ENCODE measurements around the gene FAM107B. TPM values are rescaled to one million over a fixed set of nuclear protein-coding genes. Genes with fewer than 3 reads are reported as not detected.
"Not testable (repeated sequence)": the region's sequence is repeated elsewhere in the genome, so short reads cannot be mapped to it uniquely, and the experiment has no call there.

Gene FAM107B
- polyA plus RNA-seq, 6 donors from 2014 or later, result 112 to 259 (median 159) TPM

GRCh38 chr10:14709344-14709743, 65.4 kb downstream of the FAM107B start:
- H3K27ac Mint-ChIP-seq, result peak overlapping the region in 2 of 6 donors; percentile 21 to 85
- H3K9me3 Mint-ChIP-seq; DNase-seq; H3K4me3 Mint-ChIP-seq; H3K36me3 Mint-ChIP-seq; H3K27me3 Mint-ChIP-seq; ATAC-seq (ENCODE audit: low read depth in 2 of 2): not testable (repeated sequence)
- peaks cover 6 to 20% (median 14%) of the 10 kb centered on the region in 3 donors for H3K4me1 Mint-ChIP-seq

GRCh38 chr10:14707481-14707880, 67.2 kb downstream of the FAM107B start:
- H3K4me3 Mint-ChIP-seq, result no peak overlapping the region
- no peaks in the 10 kb centered on the region for H3K27me3 Mint-ChIP-seq
- no peaks in the 10 kb centered on the region for H3K9me3 Mint-ChIP-seq

GRCh38 chr10:14705548-14706230, 69.0 kb downstream of the FAM107B start:
- DNase-seq (peak; percentile 44), ATAC-seq (ENCODE audit: low read depth in 2 of 2) (peak; percentile 92 to 98)
- Mint-ChIP-seq H3K4me1 (peaks cover 6 to 15% (median 14%) of the 10 kb centered on the region in 3 donors), H3K27me3 (no peaks in the 10 kb centered on the region), H3K36me3 (no peaks in the 10 kb centered on the region), H3K9me3 (no peaks in the 10 kb centered on the region), H3K27ac (no peak overlapping the region), H3K4me3 (peak overlapping the region in 5 of 8 donors; percentile 0 to 76 (median 25))

More at GRCh38 chr10:14707481-14707880, 67.2 kb downstream of the FAM107B start:
- DNase-seq (no peak), ATAC-seq (ENCODE audit: low read depth in 2 of 2) (no peak)
- peaks cover 6 to 15% (median 14%) of the 10 kb centered on the region in 3 donors for H3K4me1 Mint-ChIP-seq
- peak overlapping the region in 2 of 6 donors; percentile 2 to 62 for H3K27ac Mint-ChIP-seq
- H3K36me3 Mint-ChIP-seq, result no peaks in the 10 kb centered on the region

- Mint-ChIP-seq H3K4me1 (peaks cover 10 to 15% (median 14%) of the 10 kb centered on the region in 3 donors), H3K9me3 (peaks cover 0 to 7% (median 0%) of the 10 kb centered on the region in 7 donors), H3K36me3 (no peaks in the 10 kb centered on the region), H3K4me3 (no peak overlapping the region), H3K27me3 (no peaks in the 10 kb centered on the region), H3K27ac (no peak overlapping the region)
- ATAC-seq (ENCODE audit: low read depth in 2 of 2), result no peak
- DNase-seq, result no peak
Measured at GRCh38 chr10:14703631-14704001, 71.1 kb downstream of the FAM107B start.

GRCh38 chr10:14701466-14701865, 73.2 kb downstream of the FAM107B start:
- Mint-ChIP-seq H3K36me3 (no peaks in the 10 kb centered on the region), H3K4me1 (peaks cover 15 to 25% (median 18%) of the 10 kb centered on the region in 3 donors), H3K9me3 (peaks cover 0 to 7% (median 0%) of the 10 kb centered on the region in 7 donors), H3K27me3 (no peaks in the 10 kb centered on the region), H3K27ac (no peak overlapping the region), H3K4me3 (no peak overlapping the region)
- no peak for DNase-seq
- no peak for ATAC-seq (ENCODE audit: low read depth in 2 of 2)

GRCh38 chr10:14700546-14700945, 74.2 kb downstream of the FAM107B start:
- Mint-ChIP-seq H3K4me3 (peak overlapping the region in 1 of 8 donors; percentile 29), H3K9me3 (peaks cover 0 to 7% (median 0%) of the 10 kb centered on the region in 7 donors), H3K27ac (peak overlapping the region in 1 of 6 donors; percentile 66), H3K27me3 (no peaks in the 10 kb centered on the region), H3K4me1 (peaks cover 18 to 21% (median 20%) of the 10 kb centered on the region in 3 donors), H3K36me3 (no peaks in the 10 kb centered on the region)
- DNase-seq (no peak), ATAC-seq (ENCODE audit: low read depth in 2 of 2) (no peak)

GRCh38 chr10:14699482-14699881, 75.2 kb downstream of the FAM107B start:
- no peak overlapping the region for H3K4me3 Mint-ChIP-seq
- H3K27me3 Mint-ChIP-seq, result no peaks in the 10 kb centered on the region
- ATAC-seq (ENCODE audit: low read depth in 2 of 2) (no peak), DNase-seq (no peak)
- peaks cover 0 to 7% (median 0%) of the 10 kb centered on the region in 7 donors for H3K9me3 Mint-ChIP-seq
- no peaks in the 10 kb centered on the region for H3K36me3 Mint-ChIP-seq
- H3K27ac Mint-ChIP-seq, result peak overlapping the region in 1 of 6 donors; percentile 65
- H3K4me1 Mint-ChIP-seq, result peaks cover 16 to 20% (median 18%) of the 10 kb centered on the region in 3 donors

- Mint-ChIP-seq H3K36me3 (no peaks in the 10 kb centered on the region), H3K27ac (no peak overlapping the region), H3K9me3 (peaks cover 0 to 7% (median 0%) of the 10 kb centered on the region in 7 donors), H3K4me1 (peaks cover 16 to 25% (median 18%) of the 10 kb centered on the region in 3 donors), H3K4me3 (no peak overlapping the region), H3K27me3 (no peaks in the 10 kb centered on the region)
- DNase-seq, result no peak
- ATAC-seq (ENCODE audit: low read depth in 2 of 2), result no peak
Measured at GRCh38 chr10:14698829-14699170, 75.9 kb downstream of the FAM107B start.

- peak overlapping the region in 1 of 6 donors; percentile 20 for H3K27ac Mint-ChIP-seq
- no peaks in the 10 kb centered on the region for H3K36me3 Mint-ChIP-seq
- peaks cover 0 to 7% (median 0%) of the 10 kb centered on the region in 7 donors for H3K9me3 Mint-ChIP-seq
Measured at GRCh38 chr10:14698111-14698828, 76.4 kb downstream of the FAM107B start.

GRCh38 chr10:14697281-14697680, 77.4 kb downstream of the FAM107B start:
- Mint-ChIP-seq H3K9me3 (peaks cover 0 to 7% (median 0%) of the 10 kb centered on the region in 7 donors), H3K27ac (peak overlapping the region in 1 of 6 donors; percentile 12), H3K4me3 (no peak overlapping the region), H3K27me3 (no peaks in the 10 kb centered on the region), H3K36me3 (no peaks in the 10 kb centered on the region), H3K4me1 (peaks cover 16 to 28% (median 18%) of the 10 kb centered on the region in 3 donors)
- ATAC-seq (ENCODE audit: low read depth in 2 of 2) (no peak), DNase-seq (no peak)

More at GRCh38 chr10:14698111-14698828, 76.4 kb downstream of the FAM107B start:
- Mint-ChIP-seq H3K4me1 (peaks cover 16 to 28% (median 18%) of the 10 kb centered on the region in 3 donors), H3K27me3 (no peaks in the 10 kb centered on the region), H3K4me3 (no peak overlapping the region)
- no peak for ATAC-seq (ENCODE audit: low read depth in 2 of 2)
- no peak for DNase-seq

GRCh38 chr10:14696821-14697220, 77.9 kb downstream of the FAM107B start:
- H3K36me3 Mint-ChIP-seq, result no peaks in the 10 kb centered on the region
- no peak overlapping the region for H3K27ac Mint-ChIP-seq
- ATAC-seq (ENCODE audit: low read depth in 2 of 2), result no peak
- H3K27me3 Mint-ChIP-seq, result no peaks in the 10 kb centered on the region
- DNase-seq, result no peak
- no peak overlapping the region for H3K4me3 Mint-ChIP-seq
- H3K9me3 Mint-ChIP-seq, result peaks cover 0 to 7% (median 0%) of the 10 kb centered on the region in 7 donors
- peaks cover 16 to 28% (median 18%) of the 10 kb centered on the region in 3 donors for H3K4me1 Mint-ChIP-seq

GRCh38 chr10:14695847-14696480, 78.7 kb downstream of the FAM107B start:
- Mint-ChIP-seq H3K27me3 (no peaks in the 10 kb centered on the region), H3K4me3 (no peak overlapping the region), H3K4me1 (peaks cover 16 to 28% (median 18%) of the 10 kb centered on the region in 3 donors), H3K36me3 (no peaks in the 10 kb centered on the region), H3K9me3 (peaks cover 0 to 7% (median 0%) of the 10 kb centered on the region in 7 donors), H3K27ac (peak overlapping the region in 2 of 6 donors; percentile 45 to 81)
- DNase-seq (peak; percentile 19), ATAC-seq (ENCODE audit: low read depth in 2 of 2) (peak; percentile 80 to 88)

- Mint-ChIP-seq H3K27ac (no peak overlapping the region), H3K36me3 (no peaks in the 10 kb centered on the region), H3K9me3 (no peaks in the 10 kb centered on the region), H3K27me3 (no peaks in the 10 kb centered on the region), H3K4me1 (peaks cover 20 to 28% (median 20%) of the 10 kb centered on the region in 3 donors), H3K4me3 (no peak overlapping the region)
- DNase-seq, result no peak
- no peak for ATAC-seq (ENCODE audit: low read depth in 2 of 2)
Measured at GRCh38 chr10:14693891-14694290, 80.8 kb downstream of the FAM107B start.
